AG08395 (cell line): ENCODE measurements around the gene NRIP1.
A peak's percentile ranks its signal among the peaks of the same experiment; 100 is the strongest.
"Not testable (repeated sequence)": the region's sequence is repeated elsewhere in the genome, so short reads cannot be mapped to it uniquely, and the experiment has no call there.

Source experiments
- DNase-seq: peaks from one replicate; pipeline ENCODE4 v3.0.0; 2012; ENCODE audit warnings: mixed read lengths, low spot score

NRIP1 gene

GRCh38 chr21:15039607-15040299 lies 25.0 kb downstream of the NRIP1 start:
- DNase-seq: no peak

GRCh38 chr21:15037900-15038293 lies 26.9 kb downstream of the NRIP1 start:
- DNase-seq: no peak

- DNase-seq: no peak
These were observed 27.5 kb downstream of the NRIP1 start for GRCh38 chr21:15037095-15037899.

- no peak for DNase-seq
These were observed 28.6 kb downstream of the NRIP1 start for GRCh38 chr21:15036189-15036588.

GRCh38 chr21:15034126-15034853 lies 30.5 kb downstream of the NRIP1 start:
- peak; percentile 47 for DNase-seq

- no peak for DNase-seq
These were observed 32.9 kb downstream of the NRIP1 start for GRCh38 chr21:15031790-15032357.

- DNase-seq: not testable (repeated sequence)
These were observed 33.4 kb downstream of the NRIP1 start for GRCh38 chr21:15031362-15031761.

GRCh38 chr21:15030861-15031260 lies 33.9 kb downstream of the NRIP1 start:
- DNase-seq: not testable (repeated sequence)

- DNase-seq: no peak
These were observed 35.7 kb downstream of the NRIP1 start for GRCh38 chr21:15029077-15029476.

GRCh38 chr21:15028186-15028585 lies 36.6 kb downstream of the NRIP1 start:
- DNase-seq: no peak

- no peak for DNase-seq
These were observed 37.7 kb downstream of the NRIP1 start for GRCh38 chr21:15027056-15027455.

GRCh38 chr21:15026370-15026769 lies 38.4 kb downstream of the NRIP1 start:
- DNase-seq: no peak

GRCh38 chr21:15023776-15024175 lies 41.0 kb downstream of the NRIP1 start:
- peak; percentile 15 for DNase-seq

GRCh38 chr21:15022608-15023261 lies 42.1 kb downstream of the NRIP1 start:
- DNase-seq: no peak

GRCh38 chr21:15020797-15021196 lies 44.0 kb downstream of the NRIP1 start:
- DNase-seq: no peak

- no peak for DNase-seq
These were observed 46.4 kb downstream of the NRIP1 start for GRCh38 chr21:15018382-15018781.

- DNase-seq: peak; percentile 84
These were observed 49.0 kb downstream of the NRIP1 start for GRCh38 chr21:15015622-15016471.

- DNase-seq: no peak
These were observed 50.6 kb downstream of the NRIP1 start for GRCh38 chr21:15014221-15014620.

- no peak for DNase-seq
These were observed 52.8 kb downstream of the NRIP1 start for GRCh38 chr21:15011967-15012366.

GRCh38 chr21:15010645-15011044 lies 54.2 kb downstream of the NRIP1 start:
- no peak for DNase-seq

GRCh38 chr21:15009837-15010363 lies 54.9 kb downstream of the NRIP1 start:
- DNase-seq: peak; percentile 17
